AG04450 (cell line): Measurements from ENCODE around the gene PFDN6. TPM values are rescaled to one million over a fixed set of nuclear protein-coding genes. Genes with fewer than 3 reads are reported as not detected.

Source experiments
- CTCF ChIA-PET: fragments of 300-600, 350-600 bp; formaldehyde crosslinking; extraction: SDS; loops from one replicate; lab custom pipeline; 2022; ENCODE audit warnings: antibody characterized with exemption, inconsistent platforms; lab: Charles Lee
- POLR2A ChIA-PET: fragments of 350-600 bp; formaldehyde crosslinking; extraction: SDS; loops from one replicate; lab custom pipeline; 2021; ENCODE audit warnings: antibody characterized with exemption, inconsistent platforms; lab: Yijun Ruan, JAX
- DNase-seq: peaks from one replicate; pipeline ENCODE4 v3.0.0-alpha.2; 2011; ENCODE audit warnings: low read depth, low spot score
- H3K27ac ChIP-seq: one replicate; pipeline ENCODE4 v1.5.1; 2012; ENCODE audit warnings: low read depth, low read length, control low read depth
- H3K27me3 ChIP-seq: one replicate; pipeline ENCODE4 v1.6.0; 2012; ENCODE audit warnings: low read length; ENCODE audit not compliant: control insufficient read depth, insufficient read depth
- H3K4me3 ChIP-seq: 2 replicates; pipeline ENCODE4 v1.5.1; 2011; ENCODE audit warnings: mild to moderate bottlenecking, low read depth, low read length, control low read depth
- H3K9me3 ChIP-seq: 2 replicates; pipeline ENCODE4 v1.5.1; 2012; ENCODE audit warnings: low read length; ENCODE audit not compliant: control insufficient read depth, insufficient read depth
- polyA plus RNA-seq: library from polyadenylated mRNA; depleted of rRNA; stranded (reverse); fragments of >200 nt; gene quantifications from 2 replicates; pipeline ENCODE4 v1.2.3, GENCODE V29; 2011
- TF ChIP-seq, protein P1 (sequence below): IDR thresholded peaks from 2 replicates; pipeline ENCODE4 v1.5.1; 2011; ENCODE audit warnings: low read depth, low read length, control low read depth, inconsistent platforms

The PFDN6 gene
- polyA plus RNA-seq, 1 experiment = 64.6 TPM

DNA sequence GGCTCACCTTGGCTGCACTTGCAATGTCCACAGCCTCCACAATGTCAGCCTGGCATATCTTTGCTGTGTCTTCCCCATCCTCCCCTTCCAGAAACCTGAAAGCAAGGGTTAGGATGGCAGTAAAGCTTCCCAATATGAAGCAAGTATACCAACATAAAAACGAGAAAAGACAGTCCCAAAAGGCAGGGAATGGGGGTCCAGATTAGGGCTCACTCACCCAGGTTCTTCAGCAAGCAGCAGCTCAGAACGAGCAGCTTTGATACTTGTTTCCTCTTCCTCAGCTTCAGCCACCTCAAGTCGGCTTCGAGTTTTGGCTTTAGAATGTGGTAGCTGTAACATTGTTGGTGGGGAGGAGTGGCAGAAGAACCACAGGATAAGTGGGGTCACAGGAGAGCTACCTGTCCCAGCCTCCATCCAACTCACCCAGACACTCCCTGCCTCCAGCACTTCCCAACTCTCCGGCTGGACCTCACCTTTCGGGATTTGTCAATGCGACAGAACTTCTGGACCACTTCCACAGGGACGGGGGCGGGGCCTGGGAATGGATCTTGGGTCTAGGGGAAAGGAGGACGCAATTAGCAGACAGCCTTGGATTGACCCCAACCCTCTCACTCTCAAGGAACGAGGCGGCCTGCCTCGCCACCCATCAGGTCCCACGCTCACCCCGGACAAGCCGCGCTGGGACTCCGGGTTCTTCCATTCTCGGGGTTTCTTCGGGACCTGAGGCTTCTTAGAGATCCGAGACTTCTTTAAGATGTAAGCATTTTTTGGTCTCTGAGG, 1.1 kb upstream of the PFDN6 start:
- TF ChIP-seq, protein P1, sequence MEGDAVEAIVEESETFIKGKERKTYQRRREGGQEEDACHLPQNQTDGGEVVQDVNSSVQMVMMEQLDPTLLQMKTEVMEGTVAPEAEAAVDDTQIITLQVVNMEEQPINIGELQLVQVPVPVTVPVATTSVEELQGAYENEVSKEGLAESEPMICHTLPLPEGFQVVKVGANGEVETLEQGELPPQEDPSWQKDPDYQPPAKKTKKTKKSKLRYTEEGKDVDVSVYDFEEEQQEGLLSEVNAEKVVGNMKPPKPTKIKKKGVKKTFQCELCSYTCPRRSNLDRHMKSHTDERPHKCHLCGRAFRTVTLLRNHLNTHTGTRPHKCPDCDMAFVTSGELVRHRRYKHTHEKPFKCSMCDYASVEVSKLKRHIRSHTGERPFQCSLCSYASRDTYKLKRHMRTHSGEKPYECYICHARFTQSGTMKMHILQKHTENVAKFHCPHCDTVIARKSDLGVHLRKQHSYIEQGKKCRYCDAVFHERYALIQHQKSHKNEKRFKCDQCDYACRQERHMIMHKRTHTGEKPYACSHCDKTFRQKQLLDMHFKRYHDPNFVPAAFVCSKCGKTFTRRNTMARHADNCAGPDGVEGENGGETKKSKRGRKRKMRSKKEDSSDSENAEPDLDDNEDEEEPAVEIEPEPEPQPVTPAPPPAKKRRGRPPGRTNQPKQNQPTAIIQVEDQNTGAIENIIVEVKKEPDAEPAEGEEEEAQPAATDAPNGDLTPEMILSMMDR = no peak
- H3K4me3 ChIP-seq = peak overlapping the region; percentile 89
- no peaks in the 10 kb centered on the region for H3K27me3 ChIP-seq
- no peak for DNase-seq
- CTCF ChIA-PET = interaction anchor here (0.8 to 2.6 kb wide), 5 partner anchors 9 to 138 kb away, joined by 3 to 11 read pairs (median 4); partner anchors contain the start of genes B3GALT4 and RGL2
- no peaks in the 10 kb centered on the region for H3K9me3 ChIP-seq
- H3K27ac ChIP-seq = peak overlapping the region; percentile 39
- POLR2A ChIA-PET = interaction anchor here (0.8 to 2.3 kb wide), 6 partner anchors 9 to 39 kb away, joined by 3 to 18 read pairs (median 12); partner anchors contain the start of genes B3GALT4, RGL2, RPS18 and VPS52

DNA sequence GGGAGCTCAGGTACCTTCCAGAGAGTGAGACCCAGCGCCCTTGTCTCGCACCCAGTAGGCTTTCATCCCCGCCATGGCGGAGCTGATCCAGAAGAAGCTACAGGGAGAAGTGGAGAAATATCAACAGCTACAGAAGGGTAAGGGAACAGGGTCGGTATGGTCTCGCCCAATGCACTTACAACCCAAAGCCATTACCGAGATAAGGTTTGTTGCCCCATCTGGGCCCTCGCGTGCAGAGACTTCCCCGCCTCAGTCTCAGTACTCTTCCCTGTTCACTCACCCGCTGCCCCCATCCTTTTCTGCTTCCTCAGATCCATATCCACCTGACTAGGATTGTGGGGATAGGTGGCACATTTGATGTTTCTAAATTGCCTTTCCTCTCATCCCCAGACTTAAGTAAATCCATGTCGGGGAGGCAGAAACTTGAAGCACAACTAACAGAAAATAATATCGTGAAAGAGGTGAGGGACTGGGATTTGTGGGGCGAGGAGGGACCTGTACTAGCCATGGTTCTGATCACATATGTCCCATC, 449 bp downstream of the PFDN6 start:
- no peak overlapping the region for H3K27ac ChIP-seq
- H3K27me3 ChIP-seq = no peaks in the 10 kb centered on the region
- no peak for DNase-seq
- H3K4me3 ChIP-seq = peak overlapping the region; percentile 89
- H3K9me3 ChIP-seq = no peaks in the 10 kb centered on the region
- ChIA-PET POLR2A (interaction anchor here (1.0 to 2.3 kb wide), 6 partner anchors 9 to 319 kb away, joined by 4 to 18 read pairs (median 12); partner anchors contain the start of genes B3GALT4, RGL2, RPS18 and VPS52), CTCF (interaction anchor here (0.6 to 2.6 kb wide), 4 partner anchors 9 to 101 kb away, joined by 3 to 11 read pairs (median 6); partner anchors contain the start of gene RGL2)
- TF ChIP-seq, protein P1 = no peak

DNA sequence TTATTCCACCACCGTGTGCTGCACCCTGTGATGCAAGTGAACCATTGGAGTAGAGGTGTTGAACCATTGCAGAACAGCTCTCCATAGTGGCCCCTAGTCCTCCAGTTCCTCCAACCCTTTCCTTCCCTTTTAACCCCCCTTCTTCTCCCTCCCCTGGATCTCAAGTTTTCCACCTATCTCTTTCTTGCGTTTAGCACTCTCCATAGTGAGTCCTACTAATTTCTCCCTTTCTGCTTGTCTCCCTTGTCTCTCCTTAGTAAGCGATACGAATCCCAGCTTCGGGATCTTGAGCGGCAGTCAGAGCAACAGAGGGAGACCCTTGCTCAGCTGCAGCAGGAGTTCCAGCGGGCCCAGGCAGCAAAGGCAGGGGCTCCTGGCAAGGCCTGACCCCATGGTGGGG, 1.1 kb downstream of the PFDN6 start:
- POLR2A ChIA-PET = interaction anchor here (1.0 kb wide), 1 partner anchor 9 kb away, joined by 3 read pairs; no protein-coding TSS in a partner anchor
- Histone ChIP-seq H3K27me3 (no peaks in the 10 kb centered on the region), H3K4me3 (peak overlapping the region; percentile 89), H3K9me3 (no peaks in the 10 kb centered on the region), H3K27ac (no peak overlapping the region)
- CTCF ChIA-PET = interaction anchor here (0.6 to 2.6 kb wide), 4 partner anchors 9 to 100 kb away, joined by 3 to 11 read pairs (median 6); partner anchors contain the start of gene RGL2
- TF ChIP-seq, protein P1 = no peak
- DNase-seq = no peak

DNA sequence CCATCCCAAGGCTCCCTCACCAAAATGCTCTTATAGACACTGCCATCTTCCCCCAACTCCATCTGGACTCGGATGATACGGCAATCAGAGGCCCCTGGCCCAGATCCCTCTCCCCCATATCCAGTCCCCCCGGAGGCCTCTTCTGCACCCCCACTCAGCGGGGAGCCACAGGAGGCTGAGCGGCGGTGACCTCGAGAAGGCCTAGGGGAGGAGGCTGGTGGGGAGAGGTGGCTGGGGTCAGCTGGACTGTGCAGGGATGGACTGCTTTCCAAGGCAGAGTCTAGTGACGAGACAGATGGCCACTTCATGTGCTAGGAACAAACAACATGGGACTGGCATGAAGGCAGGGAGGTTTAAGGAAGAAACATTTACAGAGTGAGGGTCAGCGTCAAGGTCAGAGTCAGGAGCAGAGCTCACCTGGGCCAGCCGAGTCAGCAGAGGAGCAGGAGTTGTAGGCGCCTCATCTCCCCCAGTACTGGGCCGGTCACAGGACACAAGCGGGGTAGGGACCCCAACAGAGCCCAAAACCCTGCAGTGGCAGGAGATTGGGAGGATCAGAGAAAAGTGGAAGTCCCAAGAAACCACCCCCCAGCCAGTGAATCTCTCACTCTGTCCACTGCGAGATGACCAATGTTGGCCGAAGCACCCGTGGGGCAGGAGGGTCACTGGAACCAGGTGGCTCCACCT, 3.7 kb downstream of the PFDN6 start:
- no peaks in the 10 kb centered on the region for H3K9me3 ChIP-seq
- no peak overlapping the region for H3K4me3 ChIP-seq
- CTCF ChIA-PET = no interaction called here
- TF ChIP-seq, protein P1 = no peak
- POLR2A ChIA-PET = no interaction called here
- no peak overlapping the region for H3K27ac ChIP-seq
- H3K27me3 ChIP-seq = no peaks in the 10 kb centered on the region
- no peak for DNase-seq
